ENCODE measurements around the gene FXYD4.
A peak's percentile ranks its signal among the peaks of the same experiment; 100 is the strongest.
"Not testable (repeated sequence)": the region's sequence is repeated elsewhere in the genome, so short reads cannot be mapped to it uniquely, and the experiment has no call there.

FXYD4 gene

DNA sequence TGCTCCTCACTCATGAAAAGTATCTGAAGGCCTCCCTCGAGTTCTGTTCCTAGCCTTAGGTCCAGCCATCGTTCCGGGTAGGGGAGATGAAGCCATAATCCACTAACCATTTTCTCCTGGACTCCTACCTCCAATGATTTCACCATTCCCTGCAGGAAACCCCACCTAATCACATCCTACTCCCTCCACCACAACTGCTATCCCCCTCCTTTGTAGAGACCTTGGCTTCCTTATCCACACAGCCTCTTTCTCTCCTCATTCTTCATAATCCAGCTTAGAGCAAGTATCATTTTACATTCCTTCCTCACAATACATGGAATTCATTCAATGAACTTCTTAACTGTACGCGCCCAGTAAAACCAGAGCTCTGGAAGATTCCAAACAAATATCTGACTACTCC is 18.9 kb downstream of the FXYD4 start:
- H3K4me3 ChIP-seq (ENCODE audit: low read length), result no peak overlapping the region
- no peak for TF ChIP-seq ZNF274 (IDR thresholded peaks at IDR 0.05; ENCODE audit: low read depth, low read length)

DNA sequence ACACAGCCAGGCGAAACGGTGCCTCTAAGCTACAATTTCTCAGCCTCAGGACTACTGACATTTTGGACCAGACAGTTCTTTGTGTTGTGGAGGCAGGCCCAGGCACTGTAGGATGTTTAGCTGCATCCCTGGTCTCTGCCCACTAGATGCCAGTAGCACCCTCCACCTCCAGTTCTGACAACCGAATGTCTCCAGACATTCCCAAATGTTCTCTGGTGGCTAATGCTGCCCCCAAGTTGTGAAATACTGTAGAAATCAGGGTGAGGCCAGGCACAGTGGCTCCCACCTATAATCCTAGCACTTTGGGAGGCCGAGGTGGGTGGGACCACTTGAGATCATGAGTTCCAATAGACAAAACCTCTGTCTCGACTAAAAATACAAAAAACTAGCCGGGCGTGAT is 19.3 kb downstream of the FXYD4 start:
- no peak for TF ChIP-seq ZNF274 (IDR thresholded peaks at IDR 0.05; ENCODE audit: low read depth, low read length)
- no peak overlapping the region for H3K4me3 ChIP-seq (ENCODE audit: low read length)

DNA sequence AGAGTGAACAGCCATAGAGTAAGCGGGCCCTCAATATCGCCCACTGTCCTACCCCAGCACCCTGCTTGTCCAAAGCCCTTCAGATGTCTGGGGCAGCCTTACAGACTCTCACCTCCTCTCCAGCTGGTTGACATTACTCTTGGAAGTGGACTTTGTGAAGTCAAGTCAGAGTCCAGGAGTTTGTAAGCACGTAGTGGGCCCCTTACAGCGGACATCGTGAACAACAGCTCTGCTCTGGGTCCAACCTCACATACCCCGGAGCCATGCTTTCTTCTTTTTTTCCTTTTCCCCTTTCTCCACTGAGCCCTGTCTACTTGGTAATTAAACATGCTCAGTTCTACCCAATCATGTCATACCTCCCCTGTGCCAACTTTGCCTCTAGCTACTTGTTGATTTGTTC is 20.1 kb downstream of the FXYD4 start:
- no peak for TF ChIP-seq ZNF274 (IDR thresholded peaks at IDR 0.05; ENCODE audit: low read depth, low read length)
- H3K4me3 ChIP-seq (ENCODE audit: low read length), result no peak overlapping the region

DNA sequence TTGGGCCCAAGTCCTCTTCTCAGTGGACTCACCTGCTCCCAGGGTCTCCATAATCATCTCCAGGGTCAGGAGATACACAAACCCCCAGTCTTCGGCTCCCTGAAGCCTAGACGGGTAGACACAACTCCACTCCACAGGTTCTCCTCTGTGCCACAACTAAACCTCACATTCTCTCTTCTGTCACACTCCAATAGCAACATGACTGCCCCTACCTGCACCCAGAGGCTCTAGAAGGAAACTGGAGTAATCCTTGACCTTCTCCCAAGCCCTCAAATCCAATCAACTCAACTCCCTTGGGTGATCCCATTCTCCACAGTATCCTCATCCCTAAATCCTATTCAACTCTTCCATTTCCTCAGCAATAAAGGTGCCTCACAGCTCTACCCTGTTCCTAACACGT is 21.3 kb downstream of the FXYD4 start:
- H3K4me3 ChIP-seq (ENCODE audit: low read length), result no peak overlapping the region
- no peak for TF ChIP-seq ZNF274 (IDR thresholded peaks at IDR 0.05; ENCODE audit: low read depth, low read length)

DNA sequence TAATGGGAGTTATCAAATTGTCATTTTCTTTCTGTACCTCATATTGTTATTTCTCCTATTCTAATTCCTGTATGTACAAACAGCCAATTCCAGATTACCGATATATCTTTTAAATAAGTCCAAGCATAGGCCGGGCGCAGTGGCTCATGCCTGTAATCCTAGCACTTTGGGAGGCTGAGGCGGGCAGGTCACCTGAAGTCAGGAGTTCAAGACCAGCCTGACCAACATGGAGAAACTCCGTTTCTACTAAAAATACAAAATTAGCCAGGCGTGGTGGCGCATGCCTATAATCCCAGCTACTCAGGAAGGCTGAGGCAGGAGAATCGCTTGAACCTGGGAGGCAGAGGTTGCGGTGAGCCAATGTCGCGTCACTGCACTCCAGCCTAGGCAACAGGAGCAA is 21.8 kb downstream of the FXYD4 start:
- not testable (repeated sequence) for H3K4me3 ChIP-seq (ENCODE audit: low read length)

DNA sequence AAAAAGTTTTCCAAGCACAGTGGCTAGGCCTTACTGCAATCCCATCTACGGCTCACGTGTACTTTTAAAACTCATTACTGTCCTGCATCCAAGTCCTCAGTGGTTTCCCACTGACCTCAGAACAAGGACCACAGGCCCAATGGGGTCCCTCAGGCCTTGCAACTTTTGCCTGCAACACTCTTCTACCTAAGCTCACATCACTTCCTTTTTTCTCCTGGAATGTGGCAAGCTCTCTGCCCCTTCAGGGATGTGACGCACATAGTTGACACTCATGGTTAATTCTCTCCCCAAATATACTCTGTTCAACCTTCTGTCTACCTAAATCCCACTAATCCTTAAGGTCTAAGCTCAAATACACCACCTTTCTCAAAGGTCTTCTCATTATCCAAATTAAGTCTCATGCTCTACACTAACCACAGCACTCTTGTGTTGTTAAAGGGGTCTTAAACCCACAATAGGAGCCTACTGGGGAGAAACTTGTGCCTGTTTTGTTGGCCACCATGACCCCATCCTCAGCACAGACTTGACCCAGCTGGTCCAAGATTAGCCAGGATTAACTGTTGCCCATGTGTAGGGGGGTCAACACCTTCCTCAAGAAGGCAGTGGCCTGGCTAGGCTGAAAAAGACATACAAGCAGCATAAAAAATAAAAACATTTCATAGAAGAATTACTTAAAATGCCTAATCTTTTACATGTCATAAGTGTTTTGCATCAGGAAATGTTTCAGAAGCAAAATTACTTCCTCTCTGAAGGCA is 22.3 kb downstream of the FXYD4 start:
- H3K4me3 ChIP-seq (ENCODE audit: low read length), result no peak overlapping the region; the same call in 1 of the 2 replicates
- no peak for TF ChIP-seq ZNF274 (IDR thresholded peaks at IDR 0.05; ENCODE audit: low read depth, low read length)

DNA sequence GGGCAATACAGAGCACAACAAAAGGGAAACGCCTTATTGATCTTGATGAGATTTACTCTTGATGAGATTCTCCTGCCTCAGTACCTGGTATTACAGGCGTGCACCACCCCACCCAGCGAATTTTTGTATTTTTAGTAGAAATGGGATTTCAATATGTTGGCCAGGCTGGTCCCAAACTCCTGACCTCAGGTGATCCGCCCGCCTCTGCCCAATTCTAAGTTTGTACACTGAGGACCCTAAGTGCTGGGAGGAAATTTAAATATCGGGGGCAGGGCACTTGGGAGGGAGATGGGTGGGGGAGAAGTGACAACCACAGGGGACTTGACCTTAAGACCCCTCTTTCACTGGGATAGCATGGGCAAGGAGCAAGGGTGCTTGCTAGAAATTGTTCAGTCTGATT is 23.4 kb downstream of the FXYD4 start:
- H3K4me3 ChIP-seq (ENCODE audit: low read length), result peak overlapping the region; percentile 78
- TF ChIP-seq ZNF274 (IDR thresholded peaks at IDR 0.05; ENCODE audit: low read depth, low read length), result no peak

DNA sequence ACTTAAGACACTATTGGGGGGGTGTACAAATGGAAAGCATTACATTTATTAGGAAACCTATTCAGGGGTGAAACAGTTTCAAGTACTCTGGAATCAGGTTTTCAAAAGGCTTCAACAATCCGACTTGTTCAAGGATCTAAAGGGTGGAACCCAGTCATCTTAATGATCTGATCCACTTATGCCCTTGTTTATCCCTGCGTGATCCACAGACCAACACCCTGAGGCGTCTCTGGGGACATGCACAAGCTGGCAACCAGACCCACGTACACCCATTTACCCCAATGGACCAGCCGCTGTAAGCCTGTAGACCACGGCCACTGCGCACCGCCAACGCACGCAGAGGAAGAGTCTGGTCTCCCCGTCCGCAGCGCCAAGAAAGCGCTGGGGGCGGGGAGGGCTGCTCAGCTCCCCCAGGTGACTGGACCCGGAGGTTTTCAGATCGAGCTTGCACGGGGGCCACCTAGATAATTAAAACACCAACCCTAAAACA is 24.2 kb downstream of the FXYD4 start:
- no peak for TF ChIP-seq ZNF274 (IDR thresholded peaks at IDR 0.05; ENCODE audit: low read depth, low read length)
- peak overlapping the region; percentile 78 for H3K4me3 ChIP-seq (ENCODE audit: low read length)

DNA sequence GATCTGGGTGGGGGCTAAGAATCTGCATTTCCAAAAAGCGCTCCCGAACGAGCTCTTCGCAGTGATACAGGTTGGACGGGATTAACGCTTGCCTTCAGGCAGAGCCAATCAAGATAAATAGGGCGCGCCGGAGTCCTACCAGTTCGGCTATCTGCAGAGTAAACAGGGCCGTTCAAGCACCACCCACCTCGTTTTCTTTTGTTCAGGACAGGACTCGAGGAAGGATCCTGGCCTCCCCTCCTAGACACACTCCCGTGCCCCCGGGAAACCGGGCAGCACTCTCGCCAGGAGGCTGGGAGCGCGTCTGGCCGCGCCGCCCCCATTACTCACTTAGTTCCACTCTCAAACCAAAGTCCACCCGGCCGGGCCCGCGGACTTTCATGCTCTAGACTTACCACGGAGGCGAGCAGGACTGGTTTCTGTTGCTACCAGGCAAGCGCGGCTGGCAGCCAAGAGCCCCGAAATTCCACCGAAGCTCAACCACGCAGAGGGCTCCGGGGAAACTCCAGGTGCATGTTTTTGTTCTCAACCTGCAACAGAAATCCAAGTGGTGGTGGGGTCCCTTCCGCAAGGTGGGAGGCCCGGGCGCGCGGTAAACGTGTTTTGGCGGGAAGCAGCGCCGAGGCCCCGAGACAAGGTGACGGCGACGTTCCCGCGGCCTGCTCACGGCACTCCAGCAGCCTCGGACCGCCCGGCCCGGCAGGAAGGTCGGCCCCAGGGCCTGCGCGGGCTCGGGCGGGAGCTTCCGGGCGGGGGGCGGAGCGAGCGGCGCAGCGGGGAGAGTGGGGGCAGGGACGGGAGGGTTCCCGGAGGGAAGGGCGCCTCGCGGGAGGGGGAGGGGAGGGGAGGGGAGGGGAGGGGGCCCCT is 24.9 kb downstream of the FXYD4 start:
- peak overlapping the region; percentile 88 for H3K4me3 ChIP-seq (ENCODE audit: low read length)
- no peak for TF ChIP-seq ZNF274 (IDR thresholded peaks at IDR 0.05; ENCODE audit: low read depth, low read length)

DNA sequence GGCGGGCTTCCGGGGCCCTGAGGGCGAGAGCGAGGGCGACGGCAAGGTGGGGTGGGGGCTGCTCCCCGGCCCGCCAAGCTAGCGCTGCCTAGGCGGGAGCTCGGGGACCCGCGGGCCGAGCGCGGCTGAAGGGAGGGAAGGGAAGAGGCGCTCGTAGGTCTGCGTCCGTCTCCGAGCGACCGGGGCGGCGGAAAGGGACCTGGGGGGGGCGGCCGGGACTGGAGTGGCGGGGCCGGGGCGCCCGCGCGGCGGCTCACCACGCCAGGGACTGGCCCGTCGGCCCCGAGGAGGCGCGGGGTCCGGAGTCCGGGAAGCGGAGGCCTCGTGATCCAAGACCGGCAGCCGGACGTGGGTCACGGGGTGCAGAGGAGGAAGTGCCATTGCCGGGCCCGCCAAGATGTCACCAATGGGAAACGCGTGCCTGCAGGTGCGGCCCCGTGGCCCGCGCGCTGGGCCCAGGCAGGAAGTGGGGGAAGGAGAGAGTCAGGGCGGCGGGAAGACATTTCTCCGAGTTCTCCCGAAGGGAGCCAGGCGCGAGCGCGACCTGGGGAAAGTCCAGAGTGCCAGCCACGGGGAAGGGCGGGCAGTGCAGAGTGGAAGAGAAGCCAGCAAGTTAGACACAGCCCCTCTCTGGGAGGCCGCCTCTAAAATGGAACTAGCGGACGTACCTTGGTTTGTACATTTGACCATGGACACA is 25.6 kb downstream of the FXYD4 start:
- H3K4me3 ChIP-seq (ENCODE audit: low read length), result peak overlapping the region; percentile 88
- no peak for TF ChIP-seq ZNF274 (IDR thresholded peaks at IDR 0.05; ENCODE audit: low read depth, low read length)

DNA sequence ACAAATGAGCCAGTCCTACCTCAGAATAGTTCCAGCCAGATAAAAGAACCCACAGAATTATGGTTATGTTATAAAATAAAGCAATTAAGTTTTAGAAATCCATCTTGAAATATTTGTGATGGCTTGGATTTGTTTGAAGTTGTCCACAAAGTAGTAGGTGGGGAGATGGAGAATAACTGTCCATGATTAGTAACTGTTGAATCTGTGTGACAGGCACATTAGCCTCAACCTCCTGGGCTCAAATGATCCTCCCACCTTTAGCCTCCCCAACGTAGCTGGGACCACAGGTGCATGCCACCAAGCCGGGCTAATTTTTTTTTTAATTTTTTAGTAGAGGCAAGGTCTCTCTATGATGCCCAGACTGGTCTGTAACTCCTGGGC is 27.5 kb downstream of the FXYD4 start:
- no peak for TF ChIP-seq ZNF274 (IDR thresholded peaks at IDR 0.05; ENCODE audit: low read depth, low read length)
- H3K4me3 ChIP-seq (ENCODE audit: low read length), result peak overlapping the region; percentile 11; the same call in 1 of the 2 replicates

DNA sequence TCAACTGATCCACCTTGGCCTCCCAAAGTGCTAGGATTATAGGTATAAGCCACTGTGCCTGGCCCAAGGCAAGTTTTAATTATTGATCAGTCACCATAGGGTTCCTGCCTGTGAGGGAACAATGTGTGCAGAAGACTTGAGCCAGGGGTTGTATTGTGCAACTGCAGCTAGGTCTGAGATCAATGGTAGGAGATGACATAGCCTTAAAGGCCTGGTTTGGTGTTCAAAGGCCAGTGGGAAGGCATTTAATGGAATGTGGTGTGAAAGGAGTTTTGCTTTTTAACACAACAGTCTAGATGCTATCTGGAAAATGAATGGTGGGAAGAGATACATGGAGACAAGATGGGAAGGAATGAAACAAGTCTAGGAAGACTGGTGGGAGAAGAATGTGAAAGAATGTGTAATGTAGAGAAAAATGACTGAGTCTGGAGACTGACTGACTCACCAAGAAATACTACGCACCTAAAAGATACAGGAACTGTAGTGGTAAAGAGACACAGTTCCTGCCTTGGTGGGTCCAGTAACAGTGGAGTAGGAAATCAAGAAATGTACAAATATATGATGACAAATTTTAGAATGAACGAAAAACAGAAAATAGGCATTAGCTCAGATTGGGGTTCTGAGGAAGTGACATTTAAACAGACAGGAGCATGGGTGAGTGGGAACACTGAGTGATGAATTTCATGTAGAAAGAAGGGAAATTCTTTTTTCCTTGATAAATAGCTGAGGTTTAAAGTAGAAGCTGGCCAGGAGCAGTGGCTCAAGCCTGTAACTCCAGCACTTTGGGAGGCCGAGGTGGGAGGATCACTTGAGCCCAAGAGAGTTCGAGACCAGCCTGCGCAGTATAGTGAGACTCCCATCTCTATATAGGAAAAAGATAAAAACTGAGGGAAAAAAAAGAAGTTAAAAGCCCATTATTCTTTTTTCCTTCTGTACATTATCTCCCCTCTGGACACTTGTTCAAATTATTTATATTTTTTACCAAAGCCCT is 28.2 kb downstream of the FXYD4 start:
- TF ChIP-seq ZNF274 (IDR thresholded peaks at IDR 0.05; ENCODE audit: low read depth, low read length), result no peak
- peak overlapping the region; percentile 11; the same call in 1 of the 2 replicates for H3K4me3 ChIP-seq (ENCODE audit: low read length)

DNA sequence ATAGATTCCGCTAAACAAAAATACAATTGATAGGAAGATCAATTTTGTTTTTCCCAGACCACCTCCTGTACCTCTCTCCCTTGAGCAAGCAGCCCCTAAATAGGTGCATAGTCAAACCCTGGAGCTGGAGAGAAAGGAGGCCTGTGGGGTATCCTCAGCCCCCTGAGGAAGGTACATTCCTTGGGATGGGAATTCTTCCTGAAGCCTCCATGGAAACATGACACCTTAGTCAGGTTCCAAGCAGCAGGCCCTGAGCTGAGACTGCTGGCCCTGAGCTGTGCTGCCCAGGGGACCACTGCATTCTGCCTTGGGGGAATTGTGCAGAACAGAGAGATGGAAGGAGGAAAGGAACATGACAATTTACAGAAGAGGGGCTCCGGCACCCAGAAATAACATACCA is 30.2 kb downstream of the FXYD4 start:
- no peak for TF ChIP-seq ZNF274 (IDR thresholded peaks at IDR 0.05; ENCODE audit: low read depth, low read length)
- H3K4me3 ChIP-seq (ENCODE audit: low read length), result no peak overlapping the region; the same call in 1 of the 2 replicates
